ENCODE data around the gene CBFA2T3. TPM values are rescaled to one million over a fixed set of nuclear protein-coding genes. Genes with fewer than 3 reads are reported as not detected.

The CBFA2T3 gene
- total RNA-seq, 1 experiment from 2014 or later, result 2.1 TPM

DNA sequence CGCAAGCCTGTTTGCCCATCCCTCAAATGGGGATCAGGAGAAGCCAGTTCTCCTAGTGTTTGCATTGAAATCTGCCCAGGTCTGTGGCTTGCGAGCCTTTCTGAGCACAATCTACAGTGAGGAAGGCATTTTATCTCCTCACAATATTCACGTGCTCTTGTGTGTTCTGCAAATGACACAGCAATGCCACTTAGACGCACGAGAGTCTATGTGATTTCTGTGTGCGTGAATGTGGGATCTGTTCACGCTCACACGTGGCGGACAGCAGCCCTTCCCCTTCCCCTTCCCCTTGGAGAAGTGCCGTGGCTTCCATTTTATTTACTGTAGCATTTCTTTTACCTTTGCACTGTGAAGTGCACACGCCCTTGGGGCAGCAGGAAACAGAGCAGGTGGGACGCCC lies 17.7 kb upstream of the CBFA2T3 start:
- H3K9me3 Mint-ChIP-seq (ENCODE audit: unreplicated experiment), result peaks cover 22% of the 10 kb centered on the region
- peaks cover 20% of the 10 kb centered on the region for H3K9me3 ChIP-seq
- intact Hi-C loops (cut with micrococcal nuclease; ENCODE audit: unreplicated experiment), result no loop called here
- H3K4me3 Mint-ChIP-seq (ENCODE audit: unreplicated experiment), result no peak overlapping the region
- H3K27me3 ChIP-seq (replicated peaks; ENCODE audit: control insufficient read depth, insufficient read depth, low read length), result no peaks in the 10 kb centered on the region; the same call in 1 of the 2 replicates
- H3K4me1 ChIP-seq, result no peaks in the 10 kb centered on the region
- no peak overlapping the region for H3K27ac Mint-ChIP-seq (ENCODE audit: unreplicated experiment)
- ChIA-PET POLR2A (no interaction called here), CTCF (no interaction called here)
- no peak for DNase-seq
- no peaks in the 10 kb centered on the region for H3K36me3 Mint-ChIP-seq (ENCODE audit: insufficient read depth, unreplicated experiment)
- no peak overlapping the region for H3K4me3 ChIP-seq (ENCODE audit: low read depth, low read length)
- H3K27me3 Mint-ChIP-seq (ENCODE audit: insufficient read depth, unreplicated experiment), result no peaks in the 10 kb centered on the region
- no peaks in the 10 kb centered on the region for H3K4me1 Mint-ChIP-seq (ENCODE audit: low read depth, unreplicated experiment)
- TF ChIP-seq, protein P1, sequence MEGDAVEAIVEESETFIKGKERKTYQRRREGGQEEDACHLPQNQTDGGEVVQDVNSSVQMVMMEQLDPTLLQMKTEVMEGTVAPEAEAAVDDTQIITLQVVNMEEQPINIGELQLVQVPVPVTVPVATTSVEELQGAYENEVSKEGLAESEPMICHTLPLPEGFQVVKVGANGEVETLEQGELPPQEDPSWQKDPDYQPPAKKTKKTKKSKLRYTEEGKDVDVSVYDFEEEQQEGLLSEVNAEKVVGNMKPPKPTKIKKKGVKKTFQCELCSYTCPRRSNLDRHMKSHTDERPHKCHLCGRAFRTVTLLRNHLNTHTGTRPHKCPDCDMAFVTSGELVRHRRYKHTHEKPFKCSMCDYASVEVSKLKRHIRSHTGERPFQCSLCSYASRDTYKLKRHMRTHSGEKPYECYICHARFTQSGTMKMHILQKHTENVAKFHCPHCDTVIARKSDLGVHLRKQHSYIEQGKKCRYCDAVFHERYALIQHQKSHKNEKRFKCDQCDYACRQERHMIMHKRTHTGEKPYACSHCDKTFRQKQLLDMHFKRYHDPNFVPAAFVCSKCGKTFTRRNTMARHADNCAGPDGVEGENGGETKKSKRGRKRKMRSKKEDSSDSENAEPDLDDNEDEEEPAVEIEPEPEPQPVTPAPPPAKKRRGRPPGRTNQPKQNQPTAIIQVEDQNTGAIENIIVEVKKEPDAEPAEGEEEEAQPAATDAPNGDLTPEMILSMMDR (IDR thresholded peaks at IDR 0.05; ENCODE audit: insufficient read depth in 1 of 2, low read depth in 1 of 2, low read length in 1 of 2, severe bottlenecking in 1 of 2, unreplicated experiment in 1 of 2), result no peak
- H3K36me3 ChIP-seq (ENCODE audit: control insufficient read depth, insufficient read depth, low read length), result no peaks in the 10 kb centered on the region
- no TSS peak for BruUV-seq (replicated peaks)

DNA sequence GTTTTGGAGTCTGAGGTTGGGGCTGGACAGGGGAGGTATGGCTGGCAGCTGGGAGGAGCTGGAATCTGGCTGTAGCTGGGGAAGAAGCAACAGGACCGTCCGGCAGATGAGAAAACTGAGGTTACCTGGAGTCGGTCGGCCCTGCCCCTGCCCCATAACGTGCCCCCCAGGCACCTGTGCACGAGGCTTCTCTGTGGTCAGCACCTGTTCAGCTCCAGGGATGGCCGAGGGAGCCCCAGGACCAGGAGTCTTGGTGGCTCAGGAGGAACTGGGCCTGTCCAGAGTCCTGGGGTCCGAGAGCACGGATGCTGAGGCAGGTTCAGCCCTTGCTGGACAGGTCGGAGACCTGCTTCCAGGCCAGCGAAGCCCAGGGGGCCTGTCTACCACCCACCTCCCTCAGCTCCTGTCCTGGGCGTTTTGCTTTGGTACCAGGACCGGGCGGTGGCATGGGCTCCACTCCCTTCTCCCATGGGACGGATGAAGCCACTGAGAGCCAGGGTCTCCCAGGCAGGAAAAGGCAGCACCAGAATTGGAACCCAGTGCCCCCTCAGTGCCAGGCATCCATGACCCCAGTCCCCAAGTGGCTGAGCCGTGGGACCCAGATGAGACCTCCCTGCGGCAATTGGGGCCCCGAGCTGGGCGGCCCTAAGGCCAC lies 17.1 kb upstream of the CBFA2T3 start:
- BruUV-seq (replicated peaks), result no TSS peak
- DNase-seq, result no peak
- TF ChIP-seq, protein P1 (IDR thresholded peaks at IDR 0.05; ENCODE audit: insufficient read depth in 1 of 2, low read depth in 1 of 2, low read length in 1 of 2, severe bottlenecking in 1 of 2, unreplicated experiment in 1 of 2), result no peak
- peaks cover 20% of the 10 kb centered on the region for H3K9me3 ChIP-seq
- Mint-ChIP-seq H3K27ac (ENCODE audit: unreplicated experiment) (no peak overlapping the region), H3K9me3 (ENCODE audit: unreplicated experiment) (peaks cover 16% of the 10 kb centered on the region), H3K4me3 (ENCODE audit: unreplicated experiment) (no peak overlapping the region), H3K4me1 (ENCODE audit: low read depth, unreplicated experiment) (no peaks in the 10 kb centered on the region), H3K27me3 (ENCODE audit: insufficient read depth, unreplicated experiment) (no peaks in the 10 kb centered on the region), H3K36me3 (ENCODE audit: insufficient read depth, unreplicated experiment) (no peaks in the 10 kb centered on the region)
- ChIA-PET POLR2A (no interaction called here), CTCF (no interaction called here)
- H3K4me3 ChIP-seq (ENCODE audit: low read depth, low read length), result no peak overlapping the region
- no peaks in the 10 kb centered on the region for H3K4me1 ChIP-seq
- H3K27me3 ChIP-seq (replicated peaks; ENCODE audit: control insufficient read depth, insufficient read depth, low read length), result no peaks in the 10 kb centered on the region; the same call in 1 of the 2 replicates
- intact Hi-C loops (cut with micrococcal nuclease; ENCODE audit: unreplicated experiment), result no loop called here
- no peaks in the 10 kb centered on the region for H3K36me3 ChIP-seq (ENCODE audit: control insufficient read depth, insufficient read depth, low read length)

DNA sequence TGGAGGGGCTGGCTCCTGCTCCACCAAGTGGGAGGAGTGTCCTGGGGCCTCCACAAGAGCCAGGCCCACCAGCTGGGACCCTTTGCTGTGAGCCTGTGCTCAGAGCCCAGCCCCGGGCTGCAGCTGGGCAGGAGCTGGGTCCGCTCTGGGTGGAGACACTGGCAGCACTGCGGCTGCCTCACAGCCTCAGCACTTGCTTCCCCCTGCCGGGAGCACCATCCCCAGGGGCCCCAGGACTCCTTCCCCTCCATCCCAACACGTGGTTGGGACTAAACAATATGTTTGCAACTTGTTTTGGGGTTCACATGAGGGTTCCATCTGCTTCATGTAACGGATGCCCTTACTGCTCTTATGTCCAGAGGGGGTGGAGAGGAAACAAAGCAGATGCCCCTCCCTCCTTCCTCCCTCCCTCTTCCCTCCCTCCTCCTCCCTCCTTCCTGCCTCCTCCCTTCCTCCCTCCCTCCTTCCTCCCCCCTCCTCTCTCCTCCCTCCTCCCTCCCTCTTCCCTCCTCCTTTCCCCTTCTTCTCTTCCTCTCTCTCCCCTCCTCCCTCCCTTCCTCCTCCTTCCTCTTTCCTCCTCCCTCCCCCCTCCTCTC lies 16.3 kb upstream of the CBFA2T3 start:
- TF ChIP-seq, protein P1 (IDR thresholded peaks at IDR 0.05; ENCODE audit: insufficient read depth in 1 of 2, low read depth in 1 of 2, low read length in 1 of 2, severe bottlenecking in 1 of 2, unreplicated experiment in 1 of 2), result no peak
- no peak overlapping the region for H3K27ac Mint-ChIP-seq (ENCODE audit: unreplicated experiment)
- Histone ChIP-seq H3K4me1 (no peaks in the 10 kb centered on the region), H3K27me3 (replicated peaks; ENCODE audit: control insufficient read depth, insufficient read depth, low read length) (no peaks in the 10 kb centered on the region; the same call in 1 of the 2 replicates), H3K4me3 (ENCODE audit: low read depth, low read length) (no peak overlapping the region), H3K9me3 (peaks cover 18% of the 10 kb centered on the region), H3K36me3 (ENCODE audit: control insufficient read depth, insufficient read depth, low read length) (no peaks in the 10 kb centered on the region)
- ChIA-PET CTCF (interaction anchor here (0.7 kb wide), 1 partner anchor 166 kb away, joined by 5 read pairs; no protein-coding TSS in a partner anchor), POLR2A (no interaction called here)
- intact Hi-C loops (cut with micrococcal nuclease; ENCODE audit: unreplicated experiment), result no loop called here
- H3K36me3 Mint-ChIP-seq (ENCODE audit: insufficient read depth, unreplicated experiment), result no peaks in the 10 kb centered on the region
- no peaks in the 10 kb centered on the region for H3K4me1 Mint-ChIP-seq (ENCODE audit: low read depth, unreplicated experiment)
- peaks cover 11% of the 10 kb centered on the region for H3K9me3 Mint-ChIP-seq (ENCODE audit: unreplicated experiment)
- no peaks in the 10 kb centered on the region for H3K27me3 Mint-ChIP-seq (ENCODE audit: insufficient read depth, unreplicated experiment)
- DNase-seq, result no peak
- H3K4me3 Mint-ChIP-seq (ENCODE audit: unreplicated experiment), result no peak overlapping the region
- BruUV-seq (replicated peaks), result no TSS peak

All from Caco-2 (cell line).